H9 (cell line): ENCODE results near the gene ERC2. TPM values are rescaled to one million over a fixed set of nuclear protein-coding genes. Genes with fewer than 3 reads are reported as not detected.

ENCODE experiments used
- DNase-seq: peaks from one replicate; pipeline ENCODE4 v3.0.0-alpha.2; 2017
- H2AFZ ChIP-seq: one replicate; pipeline ENCODE4 v1.6.1; 2013; ENCODE audit warnings: mild to moderate bottlenecking, low read length, control low read depth, moderate library complexity
- H2AK5ac ChIP-seq: 2 replicates; pipeline ENCODE4 v1.6.1; 2013; ENCODE audit warnings: low read length, control low read depth, mixed read lengths; ENCODE audit not compliant: insufficient read length
- H2BK120ac ChIP-seq: one replicate; pipeline ENCODE4 v1.6.1; 2013; ENCODE audit warnings: low read depth, mild to moderate bottlenecking, low read length, control low read depth, inconsistent platforms; ENCODE audit not compliant: poor library complexity, severe bottlenecking
- H2BK12ac ChIP-seq: 2 replicates; pipeline ENCODE4 v1.6.1; 2013; ENCODE audit warnings: low read length, control low read depth, mixed read lengths, low read depth; ENCODE audit not compliant: insufficient read length
- H2BK15ac ChIP-seq: 2 replicates; pipeline ENCODE4 v1.6.1; 2013; ENCODE audit warnings: low read depth, low read length, control low read depth
- H2BK20ac ChIP-seq: one replicate; pipeline ENCODE4 v1.6.1; 2013; ENCODE audit warnings: low read depth, mild to moderate bottlenecking, low read length, control low read depth, inconsistent platforms; ENCODE audit not compliant: poor library complexity, severe bottlenecking
- H2BK5ac ChIP-seq: 2 replicates; pipeline ENCODE4 v1.6.1; 2013; ENCODE audit warnings: low read length, control low read depth, mixed read lengths; ENCODE audit not compliant: insufficient read length
- H3K14ac ChIP-seq: 2 replicates; pipeline ENCODE4 v1.6.1; 2013; ENCODE audit warnings: low read length, control low read depth; ENCODE audit not compliant: insufficient read depth
- H3K18ac ChIP-seq: 2 replicates; pipeline ENCODE4 v1.6.1; 2013; ENCODE audit warnings: low read depth, mild to moderate bottlenecking, mixed read lengths, low read length, control low read depth; ENCODE audit not compliant: insufficient read length
- H3K23ac ChIP-seq: 2 replicates; pipeline ENCODE4 v1.6.1; 2013; ENCODE audit warnings: low read length, control low read depth, mixed read lengths, low read depth; ENCODE audit not compliant: insufficient read length
- H3K23me2 ChIP-seq: 2 replicates; pipeline ENCODE4 v1.6.1; 2013; ENCODE audit warnings: low read depth, mild to moderate bottlenecking, mixed read lengths, low read length, control low read depth; ENCODE audit not compliant: insufficient read length, poor library complexity, severe bottlenecking
- H3K27ac ChIP-seq: 2 replicates; pipeline ENCODE4 v1.5.1; 2013; ENCODE audit warnings: low read length, control low read depth, mixed read lengths, low read depth; ENCODE audit not compliant: insufficient read length
- H3K27me3 ChIP-seq: 2 replicates; pipeline ENCODE4 v1.6.1; 2013; ENCODE audit warnings: low read length, control low read depth, inconsistent platforms; ENCODE audit not compliant: insufficient read depth
- H3K4ac ChIP-seq: 2 replicates; pipeline ENCODE4 v1.6.1; 2013; ENCODE audit warnings: low read depth, mild to moderate bottlenecking, control low read depth, inconsistent platforms, low read length, moderate library complexity
- H3K4me1 ChIP-seq: 2 replicates; pipeline ENCODE4 v1.6.1; 2013; ENCODE audit warnings: low read length, control low read depth, inconsistent platforms; ENCODE audit not compliant: insufficient read depth
- H3K4me2 ChIP-seq: 2 replicates; pipeline ENCODE4 v1.6.1; 2013; ENCODE audit warnings: low read length, control low read depth, mixed read lengths; ENCODE audit not compliant: insufficient read length, insufficient read depth
- H3K56ac ChIP-seq: 2 replicates; pipeline ENCODE4 v1.6.1; 2013; ENCODE audit warnings: low read depth, mild to moderate bottlenecking, mixed read lengths, low read length, control low read depth; ENCODE audit not compliant: insufficient read length
- H3K79me1 ChIP-seq: 2 replicates; pipeline ENCODE4 v1.6.1; 2013; ENCODE audit warnings: low read depth, mild to moderate bottlenecking, moderate library complexity, low read length, control low read depth, inconsistent platforms; ENCODE audit not compliant: insufficient read depth, poor library complexity, severe bottlenecking
- H3K79me2 ChIP-seq: 2 replicates; pipeline ENCODE4 v1.6.1; 2013; ENCODE audit warnings: low read length, control low read depth, inconsistent platforms; ENCODE audit not compliant: insufficient read depth
- H3K9ac ChIP-seq: 2 replicates; pipeline ENCODE4 v1.6.1; 2013; ENCODE audit warnings: low read length, control low read depth, mixed read lengths; ENCODE audit not compliant: insufficient read length; ENCODE audit errors: extremely low read depth
- H3K9me3 ChIP-seq: one replicate; pipeline ENCODE4 v1.6.1; 2013; ENCODE audit warnings: low read depth, low read length, inconsistent platforms; ENCODE audit not compliant: control insufficient read depth
- H3T11ph ChIP-seq: one replicate; pipeline ENCODE4 v1.6.1; 2013; ENCODE audit warnings: mild to moderate bottlenecking, low read length, control low read depth, inconsistent platforms
- H4K20me1 ChIP-seq: one replicate; pipeline ENCODE4 v1.6.1; 2013; ENCODE audit not compliant: control insufficient read depth, insufficient read length, insufficient read depth
- H4K5ac ChIP-seq: 2 replicates; pipeline ENCODE4 v1.6.1; 2013; ENCODE audit warnings: low read depth, mild to moderate bottlenecking, mixed read lengths, low read length, control low read depth; ENCODE audit not compliant: insufficient read length
- H4K8ac ChIP-seq: replicated peaks from 2 replicates; pipeline ENCODE4 v1.6.1; 2013; ENCODE audit warnings: low read length, control low read depth, mixed read lengths, low read depth; ENCODE audit not compliant: insufficient read length
- H4K91ac ChIP-seq: 2 replicates; pipeline ENCODE4 v1.6.1; 2013; ENCODE audit warnings: low read depth, mild to moderate bottlenecking, moderate library complexity, mixed read lengths, low read length, control low read depth; ENCODE audit not compliant: insufficient read length
- H3K27ac Mint-ChIP-seq, 3 experiments: 2 replicates in 2 of 3; 3 replicates in 1 of 3; pipeline ENCODE4 v1.8.0; 2020 to 2021; ENCODE audit warnings: mixed read lengths in 3 of 3, mild to moderate bottlenecking in 1 of 3, moderate library complexity in 1 of 3
- H3K27me3 Mint-ChIP-seq: 2 replicates; pipeline ENCODE4 v1.8.0; 2021; ENCODE audit warnings: low read depth, mild to moderate bottlenecking, moderate library complexity, mixed read lengths
- H3K36me3 Mint-ChIP-seq, 3 experiments: 2 replicates in 2 of 3; 3 replicates in 1 of 3; pipeline ENCODE4 v1.8.0; 2020 to 2021; ENCODE audit warnings: low read depth in 3 of 3, mixed read lengths in 3 of 3; ENCODE audit not compliant: insufficient read depth in 1 of 3
- H3K4me1 Mint-ChIP-seq, 2 experiments: 2 replicates each; pipeline ENCODE4 v1.8.0; 2020; ENCODE audit warnings: mixed read lengths in 2 of 2
- H3K4me3 Mint-ChIP-seq, 2 experiments: 2 replicates in 1 of 2; 3 replicates in 1 of 2; pipeline ENCODE4 v1.8.0; 2020 to 2021; ENCODE audit warnings: mild to moderate bottlenecking in 2 of 2, mixed read lengths in 2 of 2, moderate library complexity in 1 of 2
- H3K9me3 Mint-ChIP-seq, 2 experiments: 2 replicates in 1 of 2; 3 replicates in 1 of 2; pipeline ENCODE4 v1.8.0; 2020; ENCODE audit warnings: mild to moderate bottlenecking in 2 of 2, mixed read lengths in 2 of 2, moderate library complexity in 1 of 2
- WGBS: extraction: QIAGEN DNeasy Blood & Tissue Kit; methylation state at CpG from one replicate; pipeline ENCODE4 v1.1.7; 2013; ENCODE audit warnings: missing lambda C conversion rate, low lambda C conversion rate, mixed read lengths; ENCODE audit not compliant: insufficient read length; ENCODE audit errors: extremely low coverage; 5-methylcytosine and 5-hydroxymethylcytosine counted together
- total RNA-seq: library from RNA; stranded (reverse); gene quantifications from 2 replicates; pipeline ENCODE4 v1.2.1, GENCODE V29; 2021
- TF ChIP-seq, protein P1 (sequence below): fragments of 200-600 bp; sonication (generic); conservative IDR thresholded peaks from 3 replicates; pipeline ENCODE4 v1.8.0; 2021; ENCODE audit warnings: antibody characterized with exemption, mild to moderate bottlenecking

The ERC2 gene
- total RNA-seq, 1 experiment from 2014 or later, result 15.4 TPM

DNA sequence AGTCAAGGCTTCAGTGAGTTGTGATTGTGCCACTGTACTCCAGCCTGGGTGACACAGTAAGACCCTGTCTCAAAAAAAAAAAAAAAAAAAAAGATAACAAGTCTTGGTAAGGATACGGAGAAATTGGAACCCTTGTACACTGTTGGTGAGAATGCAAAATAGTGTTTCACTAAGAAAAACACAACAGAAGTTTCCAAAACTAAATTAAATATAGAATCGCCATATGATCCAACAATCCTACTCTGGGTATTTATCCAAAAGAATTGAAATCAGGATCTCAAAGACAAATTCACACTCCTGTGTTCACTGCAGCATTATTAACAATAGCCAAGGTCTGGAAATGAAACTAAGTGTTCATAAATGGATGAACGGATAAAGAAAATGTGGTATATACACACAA is 149.4 kb downstream of the ERC2 start:
- no peak overlapping the region for H2BK12ac ChIP-seq
- no peak overlapping the region for H3K4ac ChIP-seq
- no peak overlapping the region for H3K14ac ChIP-seq
- no peak overlapping the region for H3K4me2 ChIP-seq
- H3K27ac ChIP-seq, result no peak overlapping the region
- no peak overlapping the region for H4K91ac ChIP-seq
- no peak overlapping the region for H2AK5ac ChIP-seq
- H3K4me1 Mint-ChIP-seq, result peaks cover 13 to 30% of the 10 kb centered on the region in 2 experiments
- H4K20me1 ChIP-seq, result no peaks in the 10 kb centered on the region
- H2BK15ac ChIP-seq, result no peak overlapping the region
- no peaks in the 10 kb centered on the region for H3K27me3 Mint-ChIP-seq
- no peak for DNase-seq
- no peak overlapping the region for H2BK120ac ChIP-seq
- no peak overlapping the region for H4K8ac ChIP-seq
- no peak overlapping the region for H3K18ac ChIP-seq
- H2BK20ac ChIP-seq, result no peak overlapping the region
- H3K79me2 ChIP-seq, result no peaks in the 10 kb centered on the region
- no peak overlapping the region for H3K56ac ChIP-seq
- H3K4me1 ChIP-seq, result peaks cover 4% of the 10 kb centered on the region; the same call in 1 of the 2 replicates
- no peaks in the 10 kb centered on the region for H3K9me3 Mint-ChIP-seq
- H3K27ac Mint-ChIP-seq, result no peak overlapping the region
- peaks cover 0 to 3% (median 0%) of the 10 kb centered on the region in 3 experiments; a peak in 1 of 7 replicates for H3K36me3 Mint-ChIP-seq
- H3K27me3 ChIP-seq, result no peaks in the 10 kb centered on the region
- H3K4me3 Mint-ChIP-seq, result no peak overlapping the region
- no peak overlapping the region for H3K23ac ChIP-seq
- WGBS, result no CpG with 5 or more reads among the region's 3 CpGs
- H2BK5ac ChIP-seq, result no peak overlapping the region
- TF ChIP-seq, protein P1, sequence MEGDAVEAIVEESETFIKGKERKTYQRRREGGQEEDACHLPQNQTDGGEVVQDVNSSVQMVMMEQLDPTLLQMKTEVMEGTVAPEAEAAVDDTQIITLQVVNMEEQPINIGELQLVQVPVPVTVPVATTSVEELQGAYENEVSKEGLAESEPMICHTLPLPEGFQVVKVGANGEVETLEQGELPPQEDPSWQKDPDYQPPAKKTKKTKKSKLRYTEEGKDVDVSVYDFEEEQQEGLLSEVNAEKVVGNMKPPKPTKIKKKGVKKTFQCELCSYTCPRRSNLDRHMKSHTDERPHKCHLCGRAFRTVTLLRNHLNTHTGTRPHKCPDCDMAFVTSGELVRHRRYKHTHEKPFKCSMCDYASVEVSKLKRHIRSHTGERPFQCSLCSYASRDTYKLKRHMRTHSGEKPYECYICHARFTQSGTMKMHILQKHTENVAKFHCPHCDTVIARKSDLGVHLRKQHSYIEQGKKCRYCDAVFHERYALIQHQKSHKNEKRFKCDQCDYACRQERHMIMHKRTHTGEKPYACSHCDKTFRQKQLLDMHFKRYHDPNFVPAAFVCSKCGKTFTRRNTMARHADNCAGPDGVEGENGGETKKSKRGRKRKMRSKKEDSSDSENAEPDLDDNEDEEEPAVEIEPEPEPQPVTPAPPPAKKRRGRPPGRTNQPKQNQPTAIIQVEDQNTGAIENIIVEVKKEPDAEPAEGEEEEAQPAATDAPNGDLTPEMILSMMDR, result no peak
- no peak overlapping the region for H4K5ac ChIP-seq
- no peak overlapping the region for H3T11ph ChIP-seq
- no peaks in the 10 kb centered on the region for H3K79me1 ChIP-seq
- no peaks in the 10 kb centered on the region for H3K9me3 ChIP-seq
- H3K23me2 ChIP-seq, result no peaks in the 10 kb centered on the region
- no peak overlapping the region for H3K9ac ChIP-seq
- no peak overlapping the region for H2AFZ ChIP-seq
